VCaP (cell line): ENCODE data around the gene SBNO2.
A peak's percentile ranks its signal among the peaks of the same experiment; 100 is the strongest.
"Not testable (repeated sequence)": the region's sequence is repeated elsewhere in the genome, so short reads cannot be mapped to it uniquely, and the experiment has no call there.

Source experiments
- H3K27ac ChIP-seq: fragments of 450-650 bp; 2 replicates; pipeline ENCODE4 v1.5.1; 2017
- CTCF ChIP-seq: fragments of 450-650 bp; conservative IDR thresholded peaks from 2 replicates; pipeline ENCODE4 v1.5.1; 2017; ENCODE audit warnings: mild to moderate bottlenecking, moderate library complexity

Gene SBNO2

GRCh38 chr19:1130771-1131717, 43.0 kb downstream of the SBNO2 start:
- peak overlapping the region; percentile 72 for H3K27ac ChIP-seq
- TF ChIP-seq CTCF, result no peak

GRCh38 chr19:1129535-1129934, 44.5 kb downstream of the SBNO2 start:
- TF ChIP-seq CTCF, result no peak
- no peak overlapping the region for H3K27ac ChIP-seq

- H3K27ac ChIP-seq, result not testable (repeated sequence)
Measured at GRCh38 chr19:1129084-1129483, 45.0 kb downstream of the SBNO2 start.

- TF ChIP-seq CTCF, result no peak
Measured at GRCh38 chr19:1128106-1128505, 46.0 kb downstream of the SBNO2 start.

GRCh38 chr19:1126984-1127760, 46.9 kb downstream of the SBNO2 start:
- no peak overlapping the region for H3K27ac ChIP-seq
- TF ChIP-seq CTCF, result no peak

More at GRCh38 chr19:1128106-1128505, 46.0 kb downstream of the SBNO2 start:
- H3K27ac ChIP-seq, result no peak overlapping the region

- no peak for TF ChIP-seq CTCF
- no peak overlapping the region for H3K27ac ChIP-seq
Measured at GRCh38 chr19:1125601-1126467, 48.2 kb downstream of the SBNO2 start.

GRCh38 chr19:1123885-1124677, 50.0 kb downstream of the SBNO2 start:
- H3K27ac ChIP-seq, result no peak overlapping the region
- TF ChIP-seq CTCF, result no peak
